Neuronal stem cell (in vitro differentiated cells): ENCODE results near the gene MRPS2.
"Not testable (repeated sequence)": the region's sequence is repeated elsewhere in the genome, so short reads cannot be mapped to it uniquely, and the experiment has no call there.

Experiments
- DNase-seq: peaks from one replicate; pipeline ENCODE4 v3.0.0-alpha.2; 2013; ENCODE audit warnings: low spot score
- H2AFZ ChIP-seq: one replicate; pipeline ENCODE4 v1.6.1; 2013; ENCODE audit warnings: mild to moderate bottlenecking, low read length, inconsistent platforms
- H2AK5ac ChIP-seq: 2 replicates; pipeline ENCODE4 v1.6.1; 2013; ENCODE audit warnings: low read depth, mild to moderate bottlenecking, inconsistent platforms, low read length, moderate library complexity, mixed read lengths
- H2BK120ac ChIP-seq: 2 replicates; pipeline ENCODE4 v1.6.1; 2013; ENCODE audit warnings: low read depth, mild to moderate bottlenecking, inconsistent platforms, low read length, moderate library complexity, mixed read lengths
- H2BK12ac ChIP-seq: one replicate; pipeline ENCODE4 v1.6.1; 2013; ENCODE audit warnings: low read length, inconsistent platforms
- H2BK15ac ChIP-seq: 2 replicates; pipeline ENCODE4 v1.6.1; 2013; ENCODE audit warnings: mild to moderate bottlenecking, low read length, inconsistent platforms, mixed read lengths
- H2BK5ac ChIP-seq: one replicate; pipeline ENCODE4 v1.6.1; 2013; ENCODE audit warnings: inconsistent platforms, mild to moderate bottlenecking, low read length, moderate library complexity
- H3K14ac ChIP-seq: one replicate; pipeline ENCODE4 v1.6.1; 2013; ENCODE audit warnings: low read length, inconsistent platforms
- H3K18ac ChIP-seq: 2 replicates; pipeline ENCODE4 v1.6.1; 2013; ENCODE audit warnings: low read length, inconsistent platforms
- H3K23ac ChIP-seq: 2 replicates; pipeline ENCODE4 v1.6.1; 2013; ENCODE audit warnings: low read depth, mild to moderate bottlenecking, mixed read lengths, low read length, inconsistent platforms; ENCODE audit not compliant: poor library complexity
- H3K27ac ChIP-seq: replicated peaks from 3 replicates; pipeline ENCODE4 v1.5.1; 2013; ENCODE audit warnings: low read length, inconsistent platforms
- H3K27me3 ChIP-seq, 3 experiments: 2 replicates each; pipeline ENCODE4 v1.6.1; 2013; ENCODE audit warnings: low read length in 3 of 3, mild to moderate bottlenecking in 2 of 3, inconsistent platforms in 1 of 3, low read depth in 1 of 3, mixed read lengths in 1 of 3, moderate library complexity in 1 of 3; ENCODE audit not compliant: control insufficient read depth in 3 of 3, insufficient read depth in 3 of 3
- H3K36me3 ChIP-seq, 2 donors: replicated peaks in 1 of 2; 2 replicates each; pipeline ENCODE4 v1.6.1; 2013; ENCODE audit warnings: low read length in 2 of 2; ENCODE audit not compliant: control insufficient read depth in 2 of 2, insufficient read depth in 2 of 2
- H3K4ac ChIP-seq: 2 replicates; pipeline ENCODE4 v1.6.1; 2013; ENCODE audit warnings: inconsistent platforms, mild to moderate bottlenecking, low read length, moderate library complexity
- H3K4me1 ChIP-seq, 2 donors: 1 replicate in 1 of 2; 2 replicates in 1 of 2; pipeline ENCODE4 v1.6.1; 2013; ENCODE audit warnings: low read length in 2 of 2, low read depth in 1 of 2; ENCODE audit not compliant: control insufficient read depth in 2 of 2, insufficient read depth in 1 of 2
- H3K4me2 ChIP-seq: one replicate; pipeline ENCODE4 v1.6.1; 2013; ENCODE audit warnings: mild to moderate bottlenecking, low read length, inconsistent platforms; ENCODE audit not compliant: insufficient read depth, poor library complexity, severe bottlenecking
- H3K4me3 ChIP-seq, 2 donors: 2 replicates each; pipeline ENCODE4 v1.5.1; 2013; ENCODE audit warnings: low read length in 2 of 2, mild to moderate bottlenecking in 2 of 2, inconsistent platforms in 1 of 2, moderate library complexity in 1 of 2
- H3K79me1 ChIP-seq: one replicate; pipeline ENCODE4 v1.6.1; 2013; ENCODE audit warnings: low read depth, mild to moderate bottlenecking, inconsistent platforms, low read length, moderate library complexity
- H3K9ac ChIP-seq: one replicate; pipeline ENCODE4 v1.6.1; 2013; ENCODE audit warnings: mild to moderate bottlenecking, low read depth, low read length, inconsistent platforms; ENCODE audit not compliant: poor library complexity
- H3K9me3 ChIP-seq, 2 donors: replicated peaks in 1 of 2; 2 replicates each; pipeline versions ENCODE3 to v1.6.1; 2013; ENCODE audit warnings: low read length in 2 of 2, mild to moderate bottlenecking in 2 of 2, inconsistent platforms in 1 of 2, low read depth in 1 of 2, mixed read lengths in 1 of 2, moderate library complexity in 1 of 2; ENCODE audit not compliant: control insufficient read depth in 2 of 2, insufficient read depth in 1 of 2
- H4K8ac ChIP-seq: one replicate; pipeline ENCODE4 v1.6.1; 2013; ENCODE audit warnings: low read depth, mild to moderate bottlenecking, inconsistent platforms, low read length, moderate library complexity
- H4K91ac ChIP-seq: one replicate; pipeline ENCODE4 v1.6.1; 2013; ENCODE audit warnings: low read length, low read depth, mild to moderate bottlenecking, inconsistent platforms; ENCODE audit not compliant: poor library complexity
- WGBS, 2 donors: extraction: QIAGEN DNeasy Blood & Tissue Kit; methylation state at CpG; one replicate each; pipeline ENCODE4 v1.1.7; 2013; ENCODE audit warnings: missing lambda C conversion rate in 2 of 2, mixed read lengths in 1 of 2; ENCODE audit not compliant: insufficient read length in 2 of 2, insufficient replicate concordance in 1 of 2; ENCODE audit errors: extremely low coverage in 2 of 2; 5-methylcytosine and 5-hydroxymethylcytosine counted together

Gene MRPS2

GRCh38 chr9:135513906-135514305, 13.4 kb downstream of the MRPS2 start:
- not testable (repeated sequence) for H3K79me1 ChIP-seq
- H3K9ac ChIP-seq = peak overlapping the region; percentile 44

GRCh38 chr9:135514342-135515082, 14.0 kb downstream of the MRPS2 start:
- no peak for DNase-seq
- Histone ChIP-seq H2BK12ac (peak overlapping the region; percentile 100), H3K4ac (no peak overlapping the region), H3K79me1 (no peaks in the 10 kb centered on the region), H3K14ac (no peak overlapping the region), H2BK120ac (no peak overlapping the region), H2AK5ac (no peak overlapping the region), H3K27me3 (no peaks in the 10 kb centered on the region), H2BK15ac (peak overlapping the region; percentile 10), H3K27ac (no peak overlapping the region), H2BK5ac (no peak overlapping the region), H3K18ac (peak overlapping the region; percentile 52), H3K4me3 (no peak overlapping the region), H3K23ac (no peak overlapping the region), H3K4me2 (no peak overlapping the region), H4K91ac (no peak overlapping the region), H3K36me3 (no peaks in the 10 kb centered on the region), H3K9ac (no peak overlapping the region), H3K4me1 (peaks cover 0 to 3% of the 10 kb centered on the region in 2 donors), H4K8ac (no peak overlapping the region), H3K9me3 (no peaks in the 10 kb centered on the region), H2AFZ (no peak overlapping the region)
- no CpG with 5 or more reads among the region's 17 CpGs for WGBS, 2 donors

More at GRCh38 chr9:135513906-135514305, 13.4 kb downstream of the MRPS2 start:
- not testable (repeated sequence) for H4K91ac ChIP-seq, H4K8ac ChIP-seq, H3K27ac ChIP-seq, H2BK15ac ChIP-seq, H2AK5ac ChIP-seq, H3K14ac ChIP-seq, H2BK5ac ChIP-seq, H3K4me2 ChIP-seq, H2BK12ac ChIP-seq, H3K9me3 ChIP-seq, H3K4ac ChIP-seq, H3K27me3 ChIP-seq, H3K4me3 ChIP-seq, DNase-seq, H3K4me1 ChIP-seq, H3K36me3 ChIP-seq, H2AFZ ChIP-seq
- H2BK120ac ChIP-seq = peak overlapping the region; percentile 54
- peak overlapping the region; percentile 78 for H3K23ac ChIP-seq
- peak overlapping the region; percentile 35 for H3K18ac ChIP-seq
- no CpG with 5 or more reads among the region's 9 CpGs for WGBS, 2 donors

GRCh38 chr9:135515083-135515951, 14.8 kb downstream of the MRPS2 start:
- no peak for DNase-seq
- no peak overlapping the region for H2BK5ac ChIP-seq
- no peak overlapping the region for H4K91ac ChIP-seq
- no peak overlapping the region for H3K23ac ChIP-seq
- H4K8ac ChIP-seq = no peak overlapping the region
- peaks cover 0 to 3% of the 10 kb centered on the region in 2 donors for H3K4me1 ChIP-seq
- H3K36me3 ChIP-seq = no peaks in the 10 kb centered on the region
- no peak overlapping the region for H3K4me2 ChIP-seq
- H2BK12ac ChIP-seq = no peak overlapping the region
- H3K18ac ChIP-seq = no peak overlapping the region
- H2BK120ac ChIP-seq = no peak overlapping the region
- H3K79me1 ChIP-seq = no peaks in the 10 kb centered on the region
- H3K27me3 ChIP-seq = no peaks in the 10 kb centered on the region
- no peak overlapping the region for H3K4ac ChIP-seq
- H3K9me3 ChIP-seq = no peaks in the 10 kb centered on the region
- no peak overlapping the region for H3K27ac ChIP-seq
- peak overlapping the region; percentile 82 for H2AFZ ChIP-seq
- peak overlapping the region; percentile 52 for H2AK5ac ChIP-seq
- no peak overlapping the region for H3K14ac ChIP-seq
- WGBS, 2 donors = no CpG with 5 or more reads among the region's 31 CpGs
- no peak overlapping the region for H3K4me3 ChIP-seq
- no peak overlapping the region for H2BK15ac ChIP-seq
- H3K9ac ChIP-seq = no peak overlapping the region
